CD4-positive, alpha-beta T cell treated with Interleukin-15 for 4 hours (primary cell): ENCODE data around the gene PTGFRN.

Experiments used
- DNase-seq: peaks from one replicate; pipeline ENCODE4 v3.0.0-alpha.2; 2020; ENCODE audit warnings: low spot score

PTGFRN gene

DNA sequence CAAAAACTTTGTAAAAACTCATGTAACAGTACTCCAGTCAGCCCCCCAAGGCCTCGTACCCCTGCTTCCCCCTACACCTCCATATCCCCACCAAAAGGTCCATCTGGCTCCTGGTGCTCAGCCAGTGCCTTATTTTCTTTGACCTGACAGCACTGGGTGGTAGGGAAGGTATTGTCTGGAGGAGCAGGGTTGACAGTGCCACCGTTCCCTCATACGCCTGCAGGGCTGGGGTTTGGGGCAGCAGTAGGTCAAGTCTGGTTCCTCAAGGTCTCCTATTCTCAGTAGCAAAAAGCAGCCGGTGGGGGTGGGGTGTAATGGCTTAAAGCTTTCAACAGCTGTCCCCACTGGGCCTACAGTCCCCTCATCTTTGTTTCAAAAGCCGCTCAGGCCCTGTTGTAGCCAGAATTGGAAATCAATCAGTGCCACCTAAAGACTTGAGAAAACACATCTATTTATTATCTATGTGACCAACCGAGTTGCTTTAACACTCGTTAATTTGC lies 125.1 kb downstream of the PTGFRN start:
- DNase-seq, result no peak

- DNase-seq, result no peak
Measured at GRCh38 chr1:117036018-117036461, 126.3 kb downstream of the PTGFRN start.

- no peak for DNase-seq
Measured at GRCh38 chr1:117037802-117038201, 128.1 kb downstream of the PTGFRN start.

DNA sequence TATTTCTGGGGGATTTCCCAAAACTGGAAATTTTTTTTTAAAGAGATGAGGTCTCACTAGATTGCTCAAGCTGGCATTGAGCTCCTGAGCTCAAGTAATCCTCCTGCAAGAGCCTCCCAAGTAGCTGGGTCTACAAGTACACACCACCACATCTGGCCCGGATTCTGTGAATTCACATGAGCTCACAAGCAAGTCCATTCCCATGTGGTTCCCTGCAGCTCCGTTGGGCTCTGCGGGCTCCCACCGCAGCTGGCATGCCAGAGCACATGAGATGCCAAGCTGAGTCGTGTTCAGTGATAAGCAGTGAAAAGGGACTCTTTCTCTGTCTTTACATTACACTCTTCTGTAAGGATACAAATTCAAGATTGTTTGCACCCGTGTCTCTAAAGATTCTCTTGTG lies 128.5 kb downstream of the PTGFRN start:
- DNase-seq, result no peak
